Measurements from ENCODE around the gene CHRNA7. TPM values are rescaled to one million over a fixed set of nuclear protein-coding genes. Genes with fewer than 3 reads are reported as not detected.

CHRNA7 gene
- total RNA-seq, 3 donors from 2014 or later = 3.4 to 12.2 (median 5.3) TPM

GRCh38 chr15:32121384-32121695, 91.0 kb downstream of the CHRNA7 start:
- ATAC-seq (no peak), DNase-seq (no peak)
- intact Hi-C loops (cut with DNase I, micrococcal nuclease) = no loop called here
- no peaks in the 10 kb centered on the region for H3K9me3 ChIP-seq
- no peak for TF ChIP-seq CTCF (IDR thresholded peaks at IDR 0.05)
- H3K36me3 ChIP-seq (ENCODE audit: low read depth) = no peaks in the 10 kb centered on the region
- no peaks in the 10 kb centered on the region for H3K4me1 ChIP-seq (ENCODE audit: low read depth)
- H3K4me3 ChIP-seq = no peak overlapping the region

- TF ChIP-seq CTCF (IDR thresholded peaks at IDR 0.05) = no peak
- Histone ChIP-seq H3K9me3 (no peaks in the 10 kb centered on the region), H3K36me3 (ENCODE audit: low read depth) (no peaks in the 10 kb centered on the region), H3K4me3 (no peak overlapping the region), H3K4me1 (ENCODE audit: low read depth) (no peaks in the 10 kb centered on the region)
- ATAC-seq (no peak), DNase-seq (no peak)
- intact Hi-C loops (cut with DNase I, micrococcal nuclease) = no loop called here
Measured at GRCh38 chr15:32122013-32122412, 91.7 kb downstream of the CHRNA7 start.

GRCh38 chr15:32123473-32123872, 93.2 kb downstream of the CHRNA7 start:
- intact Hi-C loops (cut with DNase I, micrococcal nuclease) = no loop called here
- no peaks in the 10 kb centered on the region for H3K36me3 ChIP-seq (ENCODE audit: low read depth)
- TF ChIP-seq CTCF (IDR thresholded peaks at IDR 0.05) = no peak
- H3K4me3 ChIP-seq = no peak overlapping the region
- no peaks in the 10 kb centered on the region for H3K4me1 ChIP-seq (ENCODE audit: low read depth)
- no peak for DNase-seq
- ATAC-seq = no peak
- no peaks in the 10 kb centered on the region for H3K9me3 ChIP-seq

- TF ChIP-seq CTCF (IDR thresholded peaks at IDR 0.05) = no peak
Measured at GRCh38 chr15:32124726-32125125, 94.4 kb downstream of the CHRNA7 start.

GRCh38 chr15:32125595-32125994, 95.3 kb downstream of the CHRNA7 start:
- intact Hi-C loops (cut with DNase I, micrococcal nuclease) = no loop called here
- DNase-seq (no peak), ATAC-seq (no peak)
- no peaks in the 10 kb centered on the region for H3K4me1 ChIP-seq (ENCODE audit: low read depth)
- no peak for TF ChIP-seq CTCF (IDR thresholded peaks at IDR 0.05)
- H3K36me3 ChIP-seq (ENCODE audit: low read depth) = no peaks in the 10 kb centered on the region
- no peaks in the 10 kb centered on the region for H3K9me3 ChIP-seq
- H3K4me3 ChIP-seq = no peak overlapping the region

More at GRCh38 chr15:32124726-32125125, 94.4 kb downstream of the CHRNA7 start:
- DNase-seq (no peak), ATAC-seq (no peak)
- intact Hi-C loops (cut with DNase I, micrococcal nuclease) = no loop called here
- H3K36me3 ChIP-seq (ENCODE audit: low read depth) = no peaks in the 10 kb centered on the region
- H3K4me1 ChIP-seq (ENCODE audit: low read depth) = no peaks in the 10 kb centered on the region
- H3K4me3 ChIP-seq = no peak overlapping the region
- H3K9me3 ChIP-seq = no peaks in the 10 kb centered on the region

- Histone ChIP-seq H3K9me3 (no peaks in the 10 kb centered on the region), H3K4me1 (ENCODE audit: low read depth) (no peaks in the 10 kb centered on the region), H3K4me3 (no peak overlapping the region), H3K36me3 (ENCODE audit: low read depth) (no peaks in the 10 kb centered on the region)
- DNase-seq = no peak
- no peak for TF ChIP-seq CTCF (IDR thresholded peaks at IDR 0.05)
- intact Hi-C loops (cut with DNase I, micrococcal nuclease) = no loop called here
- ATAC-seq = no peak
Measured at GRCh38 chr15:32129815-32130214, 99.5 kb downstream of the CHRNA7 start.
